ENCODE data around the gene RCSD1.

DNA sequence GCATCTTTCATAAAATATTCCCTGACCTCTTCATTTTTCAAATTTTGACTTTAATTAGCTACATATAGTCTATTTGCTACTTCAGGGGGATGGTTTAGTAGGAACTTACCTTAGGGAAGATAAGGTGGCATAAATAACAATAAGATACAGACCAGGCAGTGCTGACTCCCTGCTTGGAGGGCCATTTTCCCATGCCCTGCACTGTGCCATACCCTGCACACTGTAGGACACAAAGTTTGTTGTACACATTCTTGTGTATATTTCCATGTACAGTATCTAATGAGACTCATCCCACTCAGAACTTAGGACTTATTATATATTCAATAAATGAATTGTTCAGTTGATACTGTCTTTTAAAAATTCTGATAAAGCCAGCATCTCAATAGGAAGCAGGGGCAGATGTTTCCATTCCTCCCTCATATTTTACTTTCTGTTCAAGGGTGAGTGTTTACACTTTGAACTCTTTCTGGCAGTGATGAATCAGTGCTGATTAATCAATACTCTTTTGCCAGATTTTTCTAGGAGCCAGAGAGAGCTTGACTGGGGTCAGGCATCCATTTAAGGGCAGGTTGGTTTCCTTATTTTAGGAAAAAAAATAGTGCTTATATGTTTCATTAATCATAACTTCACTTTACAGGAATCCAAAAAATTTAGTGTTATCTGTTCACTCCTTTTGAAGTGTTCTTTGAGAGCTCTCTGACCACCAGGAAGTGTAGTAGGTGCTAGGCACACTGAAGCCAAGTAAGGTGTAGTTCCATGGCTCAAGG is 122.4 kb downstream of the RCSD1 start:
- TF ChIP-seq, protein P1, sequence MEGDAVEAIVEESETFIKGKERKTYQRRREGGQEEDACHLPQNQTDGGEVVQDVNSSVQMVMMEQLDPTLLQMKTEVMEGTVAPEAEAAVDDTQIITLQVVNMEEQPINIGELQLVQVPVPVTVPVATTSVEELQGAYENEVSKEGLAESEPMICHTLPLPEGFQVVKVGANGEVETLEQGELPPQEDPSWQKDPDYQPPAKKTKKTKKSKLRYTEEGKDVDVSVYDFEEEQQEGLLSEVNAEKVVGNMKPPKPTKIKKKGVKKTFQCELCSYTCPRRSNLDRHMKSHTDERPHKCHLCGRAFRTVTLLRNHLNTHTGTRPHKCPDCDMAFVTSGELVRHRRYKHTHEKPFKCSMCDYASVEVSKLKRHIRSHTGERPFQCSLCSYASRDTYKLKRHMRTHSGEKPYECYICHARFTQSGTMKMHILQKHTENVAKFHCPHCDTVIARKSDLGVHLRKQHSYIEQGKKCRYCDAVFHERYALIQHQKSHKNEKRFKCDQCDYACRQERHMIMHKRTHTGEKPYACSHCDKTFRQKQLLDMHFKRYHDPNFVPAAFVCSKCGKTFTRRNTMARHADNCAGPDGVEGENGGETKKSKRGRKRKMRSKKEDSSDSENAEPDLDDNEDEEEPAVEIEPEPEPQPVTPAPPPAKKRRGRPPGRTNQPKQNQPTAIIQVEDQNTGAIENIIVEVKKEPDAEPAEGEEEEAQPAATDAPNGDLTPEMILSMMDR (IDR thresholded peaks at IDR 0.05) = no peak
- TF ChIP-seq POLR2A (IDR thresholded peaks at IDR 0.05) = no peak
